Adrenal gland (tissue), 5 donors: ENCODE results near the gene CACNA1E.

Experiments used
- CTCF ChIP-seq, 6 experiments: fragments of 450-650 bp in 4 of 6; fragments of 200-600 bp in 2 of 6; sonication (generic) in 1 of 6; IDR thresholded peaks; 1 replicate in 5 of 6; 2 replicates in 1 of 6; pipeline versions ENCODE4 v1.5.1 to v1.8.0; 2016 to 2021; ENCODE audit warnings: antibody characterized with exemption in 6 of 6, mild to moderate bottlenecking in 2 of 6, moderate library complexity in 1 of 6
- POLR2A ChIP-seq, 2 donors: fragments of 450-650 bp; IDR thresholded peaks; one replicate each; pipeline ENCODE4 v1.6.1; 2017; ENCODE audit warnings: antibody characterized with exemption in 2 of 2, mild to moderate bottlenecking in 2 of 2, moderate library complexity in 1 of 2
- donor health status: DM: no; HTN: no; CAD: no.

GRCh38 chr1:181451661-181452230 is 31.6 kb upstream of the CACNA1E start:
- TF ChIP-seq POLR2A (IDR thresholded peaks at IDR 0.05) (no peak), CTCF (IDR thresholded peaks at IDR 0.05) (no peak)
